Karpas-422 (cell line): ENCODE results near the gene KIRREL3. TPM values are rescaled to one million over a fixed set of nuclear protein-coding genes. Genes with fewer than 3 reads are reported as not detected.

Experiments used
- DNase-seq: peaks from one replicate; pipeline ENCODE4 v3.0.0-alpha.2; 2015
- H2AFZ ChIP-seq: fragments of 200-600 bp; sonication (generic); 2 replicates; pipeline ENCODE4 v1.6.1; 2014; ENCODE audit warnings: antibody characterized with exemption, low read length, mixed read lengths
- H3K27ac ChIP-seq: fragments of 200-600 bp; sonication (generic); 2 replicates; pipeline ENCODE4 v1.5.1; 2014; ENCODE audit warnings: mild to moderate bottlenecking, low read length, moderate library complexity
- H3K27me3 ChIP-seq: fragments of 200-600 bp; sonication (generic); 2 replicates; pipeline ENCODE4 v1.6.1; 2014; ENCODE audit warnings: low read length, mixed read lengths
- H3K36me3 ChIP-seq: fragments of 200-600 bp; sonication (generic); 2 replicates; pipeline ENCODE4 v1.6.1; 2014; ENCODE audit warnings: low read length, mixed read lengths; ENCODE audit not compliant: insufficient read depth
- H3K4me1 ChIP-seq: fragments of 200-600 bp; sonication (generic); 2 replicates; pipeline ENCODE4 v1.6.1; 2014; ENCODE audit warnings: mild to moderate bottlenecking, low read length, mixed read lengths
- H3K4me2 ChIP-seq: fragments of 200-600 bp; sonication (generic); 2 replicates; pipeline ENCODE4 v1.6.1; 2014; ENCODE audit warnings: low read length, low read depth, mild to moderate bottlenecking; ENCODE audit not compliant: poor library complexity, severe bottlenecking
- H3K4me3 ChIP-seq: fragments of 200-600 bp; sonication (generic); 2 replicates; pipeline ENCODE4 v1.5.1; 2014; ENCODE audit warnings: mild to moderate bottlenecking, antibody characterized with exemption, low read length, mixed read lengths
- H3K79me2 ChIP-seq: fragments of 200-600 bp; sonication (generic); 2 replicates; pipeline ENCODE4 v1.6.1; 2014; ENCODE audit warnings: mild to moderate bottlenecking, low read length, mixed read lengths
- H3K9ac ChIP-seq: fragments of 200-600 bp; sonication (generic); 2 replicates; pipeline ENCODE4 v1.6.0; 2014; ENCODE audit warnings: low read length
- H3K9me2 ChIP-seq: fragments of 200-600 bp; sonication (generic), shearing (Covaris generic); replicated peaks from 2 replicates; pipeline ENCODE4 v1.6.0; 2014; ENCODE audit warnings: mild to moderate bottlenecking, low read length, moderate library complexity; ENCODE audit not compliant: insufficient read depth
- H3K9me3 ChIP-seq: fragments of 300-700, 200-600 bp; sonication (generic); 2 replicates; pipeline ENCODE4 v1.6.1; 2014; ENCODE audit warnings: low read length, mixed read lengths
- H4K20me1 ChIP-seq: fragments of 200-600 bp; sonication (generic); 2 replicates; pipeline ENCODE4 v1.6.1; 2014; ENCODE audit warnings: mild to moderate bottlenecking, antibody characterized with exemption, low read length, low read depth; ENCODE audit not compliant: insufficient read depth
- total RNA-seq: library from RNA; depleted of rRNA; stranded (reverse); fragments of >200 nt; shearing (Covaris generic); gene quantifications from 2 replicates; pipeline ENCODE4 v1.2.3, GENCODE V29; 2014; ENCODE audit warnings: low replicate concordance

Gene KIRREL3
- total RNA-seq, 1 experiment from 2014 or later: not detected

DNA sequence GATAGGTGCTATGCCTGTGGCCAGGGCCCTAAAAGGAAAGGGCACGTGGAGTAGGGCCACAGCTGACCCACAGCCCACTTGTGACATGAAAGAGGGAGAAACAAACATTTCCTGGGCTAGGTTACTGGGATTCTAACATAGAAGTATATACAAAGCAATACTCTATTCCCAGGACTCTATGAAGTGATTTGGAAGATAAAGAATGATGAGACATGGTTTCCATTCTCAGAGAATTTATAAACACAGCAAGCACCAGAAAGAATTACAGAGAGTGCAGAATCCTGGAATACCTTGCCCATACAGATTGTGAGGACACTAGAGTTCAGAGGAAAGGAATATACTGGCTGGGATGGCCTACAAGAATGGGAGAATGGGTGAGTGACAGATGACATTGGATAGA is 86.4 kb downstream of the KIRREL3 start:
- Histone ChIP-seq H3K4me1 (peaks cover 7% of the 10 kb centered on the region), H3K27ac (no peak overlapping the region), H3K27me3 (no peaks in the 10 kb centered on the region), H3K4me3 (no peak overlapping the region), H3K9me3 (no peaks in the 10 kb centered on the region), H3K36me3 (no peaks in the 10 kb centered on the region), H3K9me2 (no peaks in the 10 kb centered on the region), H2AFZ (no peak overlapping the region), H3K9ac (no peak overlapping the region), H3K4me2 (no peak overlapping the region), H4K20me1 (no peaks in the 10 kb centered on the region), H3K79me2 (no peaks in the 10 kb centered on the region)
- DNase-seq: no peak

DNA sequence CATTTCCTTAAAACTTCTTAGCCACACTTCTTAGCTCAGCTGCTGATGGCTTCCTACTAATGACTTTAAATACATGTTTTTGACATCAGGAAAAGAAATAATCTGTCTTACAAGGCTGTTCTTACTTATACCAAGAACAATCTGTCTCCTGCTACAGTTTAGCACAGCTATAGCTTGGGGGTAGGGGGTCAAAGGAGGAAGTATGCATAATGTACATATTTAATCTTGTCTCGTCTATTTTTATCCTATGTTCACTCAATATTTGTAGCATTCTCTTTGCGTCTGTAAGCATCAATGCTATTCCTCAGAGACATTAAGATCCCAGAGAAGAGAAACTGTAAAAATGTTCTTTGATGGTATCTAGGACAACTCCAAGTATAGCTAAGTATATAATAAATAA is 96.0 kb downstream of the KIRREL3 start:
- no peaks in the 10 kb centered on the region for H3K9me3 ChIP-seq
- no peak overlapping the region for H3K4me2 ChIP-seq
- H3K27me3 ChIP-seq: no peaks in the 10 kb centered on the region
- no peaks in the 10 kb centered on the region for H3K36me3 ChIP-seq
- H2AFZ ChIP-seq: no peak overlapping the region
- no peaks in the 10 kb centered on the region for H3K79me2 ChIP-seq
- no peak overlapping the region for H3K27ac ChIP-seq
- H3K9ac ChIP-seq: no peak overlapping the region
- H3K4me3 ChIP-seq: no peak overlapping the region
- no peaks in the 10 kb centered on the region for H3K4me1 ChIP-seq
- no peak for DNase-seq
- H4K20me1 ChIP-seq: no peaks in the 10 kb centered on the region
- no peaks in the 10 kb centered on the region for H3K9me2 ChIP-seq

DNA sequence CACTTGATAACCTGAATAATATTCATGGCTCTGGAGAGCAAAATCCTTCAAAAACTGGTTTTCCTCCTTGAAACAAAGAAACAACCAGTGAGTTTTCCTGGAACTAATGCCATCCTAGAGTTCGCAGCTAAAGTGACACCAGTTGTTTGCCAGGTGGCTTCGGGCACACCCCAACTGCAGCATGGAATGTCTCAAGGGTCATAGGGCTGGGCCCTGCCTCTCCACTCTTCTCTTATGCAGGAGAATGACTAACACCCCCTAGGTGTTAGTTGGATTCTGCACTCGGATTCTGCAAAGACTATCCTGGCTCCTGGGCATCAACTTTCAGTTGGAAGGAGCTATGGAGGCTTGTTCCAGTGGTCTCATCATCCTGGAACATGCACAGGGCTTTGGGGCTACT is 98.8 kb downstream of the KIRREL3 start:
- H3K27me3 ChIP-seq: no peaks in the 10 kb centered on the region
- no peaks in the 10 kb centered on the region for H3K9me2 ChIP-seq
- H2AFZ ChIP-seq: no peak overlapping the region
- H3K4me3 ChIP-seq: no peak overlapping the region
- H3K9ac ChIP-seq: no peak overlapping the region
- no peaks in the 10 kb centered on the region for H3K79me2 ChIP-seq
- no peak overlapping the region for H3K4me2 ChIP-seq
- no peaks in the 10 kb centered on the region for H3K36me3 ChIP-seq
- no peaks in the 10 kb centered on the region for H3K4me1 ChIP-seq
- no peak overlapping the region for H3K27ac ChIP-seq
- DNase-seq: no peak
- H4K20me1 ChIP-seq: no peaks in the 10 kb centered on the region
- H3K9me3 ChIP-seq: no peaks in the 10 kb centered on the region

DNA sequence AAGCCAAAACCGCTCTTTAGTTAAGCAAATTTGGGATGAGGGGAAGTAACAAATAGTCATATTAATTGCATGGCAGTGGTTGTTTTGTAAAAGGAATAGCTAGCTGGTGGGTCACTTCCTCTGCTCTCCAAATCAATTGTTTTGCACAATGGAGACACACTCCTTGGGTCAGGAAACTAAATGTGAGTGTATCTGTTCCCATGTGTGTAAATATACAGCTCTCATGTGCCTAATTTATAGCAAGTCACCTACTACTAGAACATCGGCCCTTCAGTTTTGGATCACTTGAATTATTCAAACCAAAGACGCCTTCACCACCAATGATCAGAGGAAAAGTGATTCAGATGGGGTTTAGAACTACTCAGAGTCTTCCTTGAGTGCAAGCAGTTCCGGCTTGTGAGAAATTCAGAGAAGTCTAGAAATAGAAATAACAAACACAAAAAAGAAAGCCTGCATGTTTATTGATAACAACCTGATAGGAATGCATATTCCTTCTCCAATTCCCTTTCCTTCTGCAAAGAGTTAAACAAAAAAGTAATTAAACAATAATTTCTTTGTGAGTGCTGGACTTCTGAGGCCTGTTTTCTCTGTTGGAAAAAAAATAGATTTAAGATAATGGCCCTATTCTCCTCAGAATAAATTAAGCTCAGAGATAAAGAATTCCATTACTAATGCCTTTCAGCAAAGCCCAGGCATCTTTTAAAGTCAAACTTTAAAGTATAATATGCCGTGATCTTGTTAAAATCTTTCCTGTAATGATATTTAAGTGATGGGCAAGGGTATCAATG is 100.4 kb downstream of the KIRREL3 start:
- no peak for DNase-seq

DNA sequence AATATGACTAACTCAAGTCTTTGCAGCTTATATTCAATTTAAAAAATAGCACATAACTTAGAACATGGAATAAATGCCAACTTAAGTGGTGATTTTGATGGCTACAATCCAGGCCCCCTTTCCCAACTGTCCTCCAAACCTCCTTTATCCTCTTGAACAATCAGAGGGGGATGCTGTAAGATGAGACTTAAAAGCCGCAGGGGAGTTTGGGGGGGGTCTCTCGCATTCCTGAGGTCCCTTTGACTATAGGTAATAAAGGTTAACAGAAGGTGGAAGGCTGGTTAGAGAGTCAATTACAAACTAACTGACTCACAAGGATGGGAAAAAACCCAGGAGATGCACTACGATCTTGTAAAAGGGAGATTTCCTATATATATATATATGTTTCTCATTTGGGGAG is 101.8 kb downstream of the KIRREL3 start:
- no peaks in the 10 kb centered on the region for H4K20me1 ChIP-seq

More for the DNA sequence above, 100.4 kb downstream of the KIRREL3 start:
- Histone ChIP-seq H3K9me3 (no peaks in the 10 kb centered on the region), H2AFZ (no peak overlapping the region), H3K4me2 (no peak overlapping the region), H3K9me2 (no peaks in the 10 kb centered on the region), H4K20me1 (no peaks in the 10 kb centered on the region), H3K27me3 (no peaks in the 10 kb centered on the region), H3K79me2 (no peaks in the 10 kb centered on the region), H3K4me3 (no peak overlapping the region), H3K27ac (no peak overlapping the region), H3K9ac (no peak overlapping the region), H3K36me3 (no peaks in the 10 kb centered on the region), H3K4me1 (no peaks in the 10 kb centered on the region)

DNA sequence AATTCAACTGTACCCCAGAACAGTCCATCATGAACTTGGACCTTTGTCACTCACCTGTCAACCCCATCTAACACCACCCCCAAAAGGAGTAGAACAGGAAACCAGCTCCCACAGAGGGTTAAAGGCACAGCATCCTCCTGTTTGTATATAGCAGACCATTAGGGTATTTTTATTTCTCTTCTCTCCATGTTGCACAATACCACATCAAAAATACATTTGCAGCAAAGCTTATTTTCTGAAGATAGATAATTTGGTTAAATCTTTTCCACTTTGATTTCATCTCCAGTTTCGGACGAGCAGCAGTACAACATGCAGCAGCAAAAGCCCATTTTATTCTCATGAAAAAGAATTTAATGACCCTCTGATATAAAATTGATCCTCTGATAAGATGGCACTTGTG is 103.1 kb downstream of the KIRREL3 start:
- Histone ChIP-seq H3K4me3 (no peak overlapping the region), H3K4me2 (no peak overlapping the region), H4K20me1 (no peaks in the 10 kb centered on the region), H2AFZ (no peak overlapping the region), H3K36me3 (no peaks in the 10 kb centered on the region), H3K9ac (no peak overlapping the region), H3K27me3 (no peaks in the 10 kb centered on the region), H3K79me2 (no peaks in the 10 kb centered on the region), H3K9me2 (no peaks in the 10 kb centered on the region), H3K27ac (no peak overlapping the region), H3K4me1 (no peaks in the 10 kb centered on the region), H3K9me3 (no peaks in the 10 kb centered on the region)
- DNase-seq: no peak

More for the DNA sequence above, 101.8 kb downstream of the KIRREL3 start:
- Histone ChIP-seq H3K4me1 (no peaks in the 10 kb centered on the region), H3K79me2 (no peaks in the 10 kb centered on the region), H3K27me3 (no peaks in the 10 kb centered on the region), H3K9me3 (no peaks in the 10 kb centered on the region), H3K4me2 (no peak overlapping the region), H3K9ac (no peak overlapping the region), H3K9me2 (no peaks in the 10 kb centered on the region), H3K36me3 (no peaks in the 10 kb centered on the region), H3K27ac (no peak overlapping the region), H2AFZ (no peak overlapping the region), H3K4me3 (no peak overlapping the region)
- no peak for DNase-seq

DNA sequence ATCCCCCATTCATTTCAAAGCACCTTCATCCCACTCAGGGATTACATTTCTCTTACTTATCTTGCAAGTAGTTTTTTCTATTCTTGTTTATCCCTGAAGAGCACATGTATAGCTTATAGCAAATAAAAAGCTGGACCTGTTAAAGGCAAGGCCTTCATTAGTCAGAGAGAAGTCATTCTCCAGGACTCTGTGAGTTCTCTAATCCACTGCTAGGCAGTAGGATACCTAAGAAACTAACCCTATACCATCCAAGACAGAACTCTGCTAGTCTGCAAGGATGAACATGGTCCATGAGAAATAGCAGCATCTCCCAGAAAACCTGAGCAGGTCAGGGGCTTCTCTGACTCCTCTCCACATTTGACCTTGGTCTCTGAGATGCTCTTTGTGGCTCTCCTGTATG is 104.5 kb downstream of the KIRREL3 start:
- no peak overlapping the region for H2AFZ ChIP-seq
- H3K9me3 ChIP-seq: no peaks in the 10 kb centered on the region
- H3K4me3 ChIP-seq: no peak overlapping the region
- H3K9ac ChIP-seq: no peak overlapping the region
- DNase-seq: no peak
- no peak overlapping the region for H3K4me2 ChIP-seq
- no peak overlapping the region for H3K27ac ChIP-seq
- H3K79me2 ChIP-seq: no peaks in the 10 kb centered on the region
- H3K36me3 ChIP-seq: no peaks in the 10 kb centered on the region
- H4K20me1 ChIP-seq: no peaks in the 10 kb centered on the region
- H3K9me2 ChIP-seq: no peaks in the 10 kb centered on the region
- H3K4me1 ChIP-seq: no peaks in the 10 kb centered on the region
- H3K27me3 ChIP-seq: no peaks in the 10 kb centered on the region

DNA sequence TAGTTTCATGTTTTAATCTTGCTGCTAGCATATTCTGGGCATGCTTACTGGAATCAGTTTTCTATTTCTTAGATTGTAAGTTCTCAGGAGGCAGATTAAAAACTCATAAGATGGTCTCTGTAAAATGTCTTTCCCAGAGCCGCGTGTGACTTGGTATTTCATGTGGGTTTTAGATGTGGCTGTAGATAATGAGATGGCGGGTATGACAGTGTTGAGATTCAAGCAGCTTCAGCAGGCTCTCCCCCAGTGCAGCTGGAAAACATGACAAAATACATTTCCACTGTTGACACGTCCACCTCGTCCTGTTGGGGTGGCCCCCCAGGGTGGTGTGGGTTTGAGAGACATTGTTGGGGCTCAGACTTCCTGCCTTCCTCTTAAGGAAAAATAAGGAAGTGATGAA is 106.8 kb downstream of the KIRREL3 start:
- Histone ChIP-seq H3K4me1 (no peaks in the 10 kb centered on the region), H3K9ac (no peak overlapping the region), H3K27ac (no peak overlapping the region), H3K9me2 (no peaks in the 10 kb centered on the region), H3K27me3 (no peaks in the 10 kb centered on the region), H3K4me2 (no peak overlapping the region), H3K4me3 (no peak overlapping the region), H3K9me3 (no peaks in the 10 kb centered on the region), H3K79me2 (no peaks in the 10 kb centered on the region), H3K36me3 (no peaks in the 10 kb centered on the region), H4K20me1 (no peaks in the 10 kb centered on the region), H2AFZ (no peak overlapping the region)
- no peak for DNase-seq
